Activated CD4-positive, alpha-beta T cell treated with anti-CD3 and anti-CD28 coated beads for 36 hours (primary cell): ENCODE measurements around the gene HOMER2. TPM values are rescaled to one million over a fixed set of nuclear protein-coding genes. Genes with fewer than 3 reads are reported as not detected.

ENCODE experiments used
- ATAC-seq: fragments of 200-7000 bp; cut with Tn5 transposase; one replicate; pipeline ENCODE4 v1.10.0; 2021; ENCODE audit warnings: mild to moderate bottlenecking, moderate library complexity
- CTCF ChIA-PET: fragments of 350-600 bp; sonication (Branson Sonifier 250); formaldehyde crosslinking; loops from one replicate; lab custom pipeline; 2021; ENCODE audit warnings: antibody characterized with exemption; lab: Charles Lee
- POLR2A ChIA-PET: fragments of 350-600 bp; sonication (Branson Sonifier 250); formaldehyde crosslinking; loops from one replicate; lab custom pipeline; 2021; ENCODE audit warnings: antibody characterized with exemption, inconsistent platforms; lab: Charles Lee
- DNase-seq: peaks from one replicate; pipeline ENCODE4 v3.0.0-alpha.2; 2020
- H3K27ac Mint-ChIP-seq: one replicate; pipeline ENCODE4 v1.8.0; 2021; ENCODE audit warnings: mixed read lengths
- H3K27me3 Mint-ChIP-seq: one replicate; pipeline ENCODE4 v1.8.0; 2021; ENCODE audit warnings: mixed read lengths
- H3K36me3 Mint-ChIP-seq: one replicate; pipeline ENCODE4 v1.8.0; 2021; ENCODE audit warnings: low read depth, mixed read lengths
- H3K4me1 Mint-ChIP-seq: one replicate; pipeline ENCODE4 v1.8.0; 2021; ENCODE audit warnings: mixed read lengths
- H3K4me3 Mint-ChIP-seq: one replicate; pipeline ENCODE4 v1.8.0; 2021; ENCODE audit warnings: mild to moderate bottlenecking, moderate library complexity, mixed read lengths
- H3K9me3 Mint-ChIP-seq: one replicate; pipeline ENCODE4 v1.8.0; 2021; ENCODE audit warnings: low read depth, mixed read lengths
- intact Hi-C, 2 experiments: fragments of 100-400 bp; cut with DNase I in 1 of 2; cut with micrococcal nuclease in 1 of 2; formaldehyde crosslinking; loops; one replicate each; pipeline versions ENCODE4 v1.14.2 to v1.15.1; 2022 to 2024; cut with DNase I, micrococcal nuclease
- total RNA-seq, 2 experiments: library from RNA; stranded (reverse); gene quantifications; one replicate each; pipeline ENCODE4 v1.2.3, GENCODE V29; 2021

The HOMER2 gene
- total RNA-seq, 2 experiments from 2014 or later, result 3.5 to 4.6 TPM

- ATAC-seq, result no peak
- Mint-ChIP-seq H3K4me1 (peaks cover 17% of the 10 kb centered on the region), H3K27me3 (peaks cover 8% of the 10 kb centered on the region), H3K36me3 (no peaks in the 10 kb centered on the region), H3K9me3 (no peaks in the 10 kb centered on the region), H3K4me3 (no peak within 1 kb of the TSS), H3K27ac (no peak within 1 kb of the TSS)
- DNase-seq, result no peak
- intact Hi-C loops, result no loop called here
- ChIA-PET POLR2A (no interaction called here), CTCF (no interaction called here)
These were observed 146.5 kb downstream of the HOMER2 start, which contains the start of gene FSD2 for GRCh38 chr15:82805994-82806406. Gene FSD2 (minus strand): TSS chr15:82806069. CDS start chr15:82787390, 18,679 bp downstream.

DNA sequence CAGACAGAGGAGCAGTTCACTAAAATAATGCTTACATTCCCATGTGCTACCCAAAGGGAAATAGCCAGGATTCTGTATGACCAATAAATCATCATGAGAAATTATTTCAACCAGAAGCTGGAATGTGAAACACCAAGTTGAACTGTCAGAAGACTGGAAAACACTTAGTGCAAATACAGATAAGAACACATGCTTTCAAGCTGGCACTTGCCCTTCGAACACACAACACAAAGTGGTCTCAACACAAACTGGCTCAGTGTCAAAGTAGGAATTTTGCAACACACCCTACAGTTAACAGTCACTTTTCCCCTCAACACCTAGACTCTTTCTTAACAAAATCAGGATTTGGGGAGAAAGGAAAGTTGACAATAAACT, 148.0 kb downstream of the HOMER2 start:
- Mint-ChIP-seq H3K36me3 (no peaks in the 10 kb centered on the region), H3K4me1 (peaks cover 11% of the 10 kb centered on the region), H3K9me3 (no peaks in the 10 kb centered on the region), H3K27me3 (peaks cover 13% of the 10 kb centered on the region), H3K4me3 (no peak overlapping the region), H3K27ac (no peak overlapping the region)
- intact Hi-C loops, result no loop called here
- DNase-seq (no peak), ATAC-seq (no peak)
- ChIA-PET CTCF (interaction anchor here (1.1 kb wide), 1 partner anchor 8 kb away, joined by 4 read pairs; no protein-coding TSS in a partner anchor), POLR2A (no interaction called here)

- H3K9me3 Mint-ChIP-seq, result no peaks in the 10 kb centered on the region
- H3K27ac Mint-ChIP-seq, result no peak overlapping the region
- intact Hi-C loops, result no loop called here
- H3K4me1 Mint-ChIP-seq, result peaks cover 8% of the 10 kb centered on the region
- DNase-seq (no peak), ATAC-seq (no peak)
- H3K4me3 Mint-ChIP-seq, result no peak overlapping the region
- CTCF ChIA-PET, result interaction anchor here (1.1 kb wide), 1 partner anchor 8 kb away, joined by 4 read pairs; no protein-coding TSS in a partner anchor
- H3K27me3 Mint-ChIP-seq, result peaks cover 18% of the 10 kb centered on the region
- POLR2A ChIA-PET, result interaction anchor here (1.1 kb wide), 1 partner anchor 115 kb away, joined by 6 read pairs; no protein-coding TSS in a partner anchor
- H3K36me3 Mint-ChIP-seq, result no peaks in the 10 kb centered on the region
These were observed 148.5 kb downstream of the HOMER2 start for GRCh38 chr15:82803793-82804574.

DNA sequence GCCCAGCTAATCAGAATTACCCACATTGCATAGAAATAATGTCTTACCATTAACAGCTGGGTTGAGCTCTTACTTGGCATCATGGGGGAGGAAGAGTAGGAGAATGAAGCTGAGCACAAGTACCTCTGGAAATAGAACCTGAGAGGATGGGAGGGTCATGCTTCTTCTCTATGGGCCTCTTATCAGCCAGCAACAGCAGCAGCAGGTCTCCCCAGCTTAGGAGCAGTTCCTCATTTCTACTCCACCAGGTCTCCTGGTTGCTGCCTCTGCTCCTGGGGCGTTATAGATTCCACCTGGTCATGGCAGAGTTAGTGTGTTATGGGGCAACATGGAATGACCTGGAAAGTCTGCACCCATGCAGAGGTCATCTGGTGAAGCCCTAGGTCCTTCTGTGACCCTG, 150.0 kb downstream of the HOMER2 start:
- ChIA-PET CTCF (interaction anchor here (0.7 kb wide), 1 partner anchor 63 kb away, joined by 3 read pairs; no protein-coding TSS in a partner anchor), POLR2A (no interaction called here)
- Mint-ChIP-seq H3K9me3 (no peaks in the 10 kb centered on the region), H3K36me3 (no peaks in the 10 kb centered on the region), H3K27ac (no peak overlapping the region), H3K4me3 (no peak overlapping the region), H3K27me3 (peaks cover 18% of the 10 kb centered on the region), H3K4me1 (no peaks in the 10 kb centered on the region)
- no peak for ATAC-seq
- DNase-seq, result no peak
- intact Hi-C loops, result no loop called here

- Mint-ChIP-seq H3K36me3 (no peaks in the 10 kb centered on the region), H3K4me3 (no peak overlapping the region), H3K9me3 (peaks cover 1% of the 10 kb centered on the region), H3K27me3 (peaks cover 18% of the 10 kb centered on the region), H3K27ac (no peak overlapping the region), H3K4me1 (no peaks in the 10 kb centered on the region)
- ATAC-seq (no peak), DNase-seq (no peak)
- ChIA-PET POLR2A (no interaction called here), CTCF (interaction anchor here (0.8 kb wide), 1 partner anchor 33 kb away, joined by 3 read pairs; no protein-coding TSS in a partner anchor)
- intact Hi-C loops, result no loop called here
These were observed 153.2 kb downstream of the HOMER2 start for GRCh38 chr15:82799183-82799841.

Other genes with a start within 250 kb of the HOMER2 start
- gene AP3B2, start 242.8 kb downstream of the HOMER2 start, total RNA-seq, result under 1 TPM; 0.39 to 0.59 TPM
- gene FSD2, start 146.7 kb downstream of the HOMER2 start, total RNA-seq, result not detected
- 1 to 10 TPM; 3.4 to 4.0 TPM for gene WHAMM, start 143.1 kb downstream of the HOMER2 start, total RNA-seq
- gene RAMAC, start 33.5 kb upstream of the HOMER2 start, total RNA-seq, result 10 to 100 TPM; 17.3 to 19.5 TPM
- 10 to 100 TPM; 20.2 to 23.1 TPM for gene C15orf40, start 58.9 kb upstream of the HOMER2 start, total RNA-seq
- gene BTBD1, start 114.5 kb upstream of the HOMER2 start, total RNA-seq, result 10 to 100 TPM; 58.3 to 77.6 TPM
- gene TM6SF1, start 154.9 kb upstream of the HOMER2 start, total RNA-seq, result 1 to 10 TPM; 1.3 to 1.5 TPM